ENCODE measurements around the gene SYVN1.

SYVN1 gene

GRCh38 chr11:65148657-65149056 is 14.3 kb upstream of the SYVN1 start:
- H3K27ac ChIP-seq, result no peak overlapping the region
- TF ChIP-seq, protein P1, sequence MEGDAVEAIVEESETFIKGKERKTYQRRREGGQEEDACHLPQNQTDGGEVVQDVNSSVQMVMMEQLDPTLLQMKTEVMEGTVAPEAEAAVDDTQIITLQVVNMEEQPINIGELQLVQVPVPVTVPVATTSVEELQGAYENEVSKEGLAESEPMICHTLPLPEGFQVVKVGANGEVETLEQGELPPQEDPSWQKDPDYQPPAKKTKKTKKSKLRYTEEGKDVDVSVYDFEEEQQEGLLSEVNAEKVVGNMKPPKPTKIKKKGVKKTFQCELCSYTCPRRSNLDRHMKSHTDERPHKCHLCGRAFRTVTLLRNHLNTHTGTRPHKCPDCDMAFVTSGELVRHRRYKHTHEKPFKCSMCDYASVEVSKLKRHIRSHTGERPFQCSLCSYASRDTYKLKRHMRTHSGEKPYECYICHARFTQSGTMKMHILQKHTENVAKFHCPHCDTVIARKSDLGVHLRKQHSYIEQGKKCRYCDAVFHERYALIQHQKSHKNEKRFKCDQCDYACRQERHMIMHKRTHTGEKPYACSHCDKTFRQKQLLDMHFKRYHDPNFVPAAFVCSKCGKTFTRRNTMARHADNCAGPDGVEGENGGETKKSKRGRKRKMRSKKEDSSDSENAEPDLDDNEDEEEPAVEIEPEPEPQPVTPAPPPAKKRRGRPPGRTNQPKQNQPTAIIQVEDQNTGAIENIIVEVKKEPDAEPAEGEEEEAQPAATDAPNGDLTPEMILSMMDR (conservative IDR thresholded peaks at IDR 0.05), result no peak

- H3K27ac ChIP-seq, result no peak overlapping the region
- TF ChIP-seq, protein P1 (conservative IDR thresholded peaks at IDR 0.05), result no peak
These were observed 13.2 kb upstream of the SYVN1 start for GRCh38 chr11:65147352-65148075.

DNA sequence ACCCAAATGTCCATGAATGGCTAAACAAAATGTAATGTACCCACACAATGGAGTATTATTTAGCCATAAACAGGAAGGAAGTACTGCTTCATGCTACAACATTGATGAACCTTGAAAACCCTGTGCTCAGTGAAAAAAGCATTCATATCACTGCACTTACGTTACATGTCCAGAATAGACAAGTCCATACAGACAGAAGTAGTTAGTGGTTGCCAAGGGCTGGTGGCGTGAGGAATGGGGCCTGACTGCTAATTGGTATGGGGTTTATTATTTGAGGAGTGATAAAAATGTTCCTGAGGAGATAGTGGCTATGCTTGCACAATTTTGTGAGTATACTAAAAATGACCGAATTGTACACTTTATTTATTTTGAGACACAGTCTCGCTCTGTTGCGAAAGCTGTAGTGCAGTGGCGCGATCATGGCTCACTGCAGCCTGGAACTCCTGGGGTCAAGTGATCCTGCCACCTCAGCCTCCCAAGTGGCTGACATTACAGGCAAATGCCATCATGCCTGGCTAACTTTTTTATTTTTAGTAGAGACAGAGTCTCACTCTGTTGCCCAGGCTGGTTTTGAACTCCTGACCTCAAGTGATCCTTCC is 7.7 kb upstream of the SYVN1 start:
- TF ChIP-seq, protein P1 (conservative IDR thresholded peaks at IDR 0.05), result no peak
- no peak overlapping the region for H3K27ac ChIP-seq

- TF ChIP-seq, protein P1 (conservative IDR thresholded peaks at IDR 0.05), result no peak
- peak overlapping the region; percentile 100 for H3K27ac ChIP-seq
These were observed 2.3 kb upstream of the SYVN1 start for GRCh38 chr11:65136515-65137096.

GRCh38 chr11:65135633-65136145 is 1.4 kb upstream of the SYVN1 start:
- TF ChIP-seq, protein P1 (conservative IDR thresholded peaks at IDR 0.05), result no peak
- peak overlapping the region; percentile 100 for H3K27ac ChIP-seq

DNA sequence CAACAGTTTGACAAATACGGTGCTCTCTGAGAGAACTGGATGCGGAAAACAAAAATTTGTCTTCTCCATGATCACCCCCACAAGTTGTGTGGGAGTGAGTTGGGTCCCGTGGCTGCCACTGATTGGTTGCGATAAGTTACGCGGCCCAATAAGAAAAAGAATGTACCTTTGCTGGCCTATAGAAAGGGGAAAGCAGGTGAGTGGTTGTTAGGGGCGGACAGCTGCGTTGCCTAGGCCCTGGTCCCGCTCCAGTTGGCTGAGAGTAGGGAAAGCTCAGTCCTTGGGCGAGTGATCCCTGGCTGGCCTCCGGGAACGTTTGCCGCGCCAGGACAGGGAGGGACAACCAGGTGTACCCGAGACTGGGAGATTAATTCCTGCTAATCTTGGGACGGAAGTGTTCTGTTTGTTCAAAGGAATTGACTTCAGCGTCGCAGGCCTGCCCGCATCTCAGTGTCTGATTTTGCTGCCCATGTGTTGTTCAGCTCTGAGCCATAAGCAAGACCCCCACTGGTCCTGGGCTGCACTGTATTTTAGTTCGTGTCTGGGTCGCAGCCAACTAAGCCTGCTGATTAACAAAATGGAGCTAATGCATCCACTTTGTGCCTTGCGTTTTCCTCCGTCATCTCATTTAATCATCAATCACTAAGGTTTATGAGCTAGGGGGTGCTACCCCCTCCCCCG is 773 bp upstream of the SYVN1 start:
- TF ChIP-seq, protein P1 (conservative IDR thresholded peaks at IDR 0.05), result no peak
- peak overlapping the region; percentile 100 for H3K27ac ChIP-seq

GRCh38 chr11:65133724-65134123 is 595 bp downstream of the SYVN1 start:
- H3K27ac ChIP-seq, result peak overlapping the region; percentile 100
- TF ChIP-seq, protein P1 (conservative IDR thresholded peaks at IDR 0.05), result no peak
